Measurements from ENCODE around the gene RNF26.

RNF26 gene

DNA sequence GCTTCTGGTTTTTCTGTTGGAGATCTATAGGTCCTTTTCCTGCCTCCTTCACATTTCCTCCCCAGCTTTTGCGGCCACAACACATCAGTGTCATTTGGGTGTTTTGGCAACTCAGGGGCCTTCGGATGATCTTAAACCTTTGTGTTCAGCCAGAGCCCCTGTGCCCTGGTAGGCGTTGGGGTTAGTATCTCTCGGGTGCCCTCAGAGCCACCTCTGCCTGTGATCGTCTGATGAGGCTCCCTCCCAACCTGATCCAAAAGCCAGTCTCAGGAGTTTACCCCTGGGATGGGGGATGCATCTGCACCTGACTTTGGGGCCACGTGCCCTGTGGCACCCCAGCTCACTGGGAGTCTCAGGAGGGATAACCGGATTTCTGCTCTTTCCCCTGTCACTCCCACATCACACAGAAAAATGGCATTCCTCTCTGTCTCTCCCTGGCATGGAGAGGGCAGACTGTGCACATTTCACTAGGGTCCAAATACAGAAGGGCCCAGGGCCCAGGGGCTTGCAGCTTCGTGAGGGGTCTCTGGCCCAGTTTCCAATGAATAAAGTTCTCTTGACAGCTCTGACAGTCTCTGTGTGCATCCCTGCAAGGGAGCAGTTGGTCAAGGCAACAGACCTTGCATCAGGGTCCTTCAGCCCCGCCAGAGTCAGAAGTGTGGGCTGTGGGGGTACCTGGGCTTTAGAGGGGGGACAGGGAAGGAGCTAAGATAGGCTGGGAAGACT, 2.6 kb downstream of the RNF26 start:
- no peak for DNase-seq

DNA sequence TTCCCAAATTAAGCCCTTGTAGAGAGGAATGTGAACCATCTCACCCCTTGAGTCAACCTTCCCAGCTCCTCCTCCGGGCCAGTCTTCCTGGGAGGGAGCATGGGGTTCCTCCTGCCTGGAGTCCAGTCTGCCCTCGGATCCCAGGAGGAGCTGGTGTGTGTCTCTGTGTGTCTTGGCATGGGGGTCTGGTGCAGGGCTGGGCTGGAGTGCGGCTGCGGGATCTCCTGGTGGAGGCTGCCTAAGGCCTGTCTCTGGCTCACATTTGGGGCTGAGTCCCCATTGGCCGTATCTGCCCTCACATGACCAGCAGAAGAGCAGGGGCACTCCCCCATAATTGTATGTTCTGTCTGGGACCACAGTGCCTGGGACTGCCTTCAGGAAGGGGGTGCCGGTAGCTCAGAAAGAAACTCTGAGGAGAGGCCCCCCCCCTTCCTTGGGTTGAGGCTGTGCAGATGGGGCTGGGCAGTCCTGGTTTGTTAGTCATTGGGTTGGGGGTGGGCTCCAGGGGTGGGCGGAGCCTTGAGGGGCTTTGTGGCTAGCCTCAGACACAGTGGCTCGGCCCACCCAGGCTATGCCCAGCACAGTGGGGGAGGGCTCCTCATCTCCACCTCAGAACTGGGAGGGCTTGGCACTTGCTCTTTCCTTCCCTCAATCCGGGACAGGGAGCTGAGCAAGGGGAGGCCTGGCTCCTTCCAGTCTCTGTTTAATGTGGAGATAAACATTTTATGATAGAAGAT, 3.4 kb downstream of the RNF26 start:
- DNase-seq = no peak

DNA sequence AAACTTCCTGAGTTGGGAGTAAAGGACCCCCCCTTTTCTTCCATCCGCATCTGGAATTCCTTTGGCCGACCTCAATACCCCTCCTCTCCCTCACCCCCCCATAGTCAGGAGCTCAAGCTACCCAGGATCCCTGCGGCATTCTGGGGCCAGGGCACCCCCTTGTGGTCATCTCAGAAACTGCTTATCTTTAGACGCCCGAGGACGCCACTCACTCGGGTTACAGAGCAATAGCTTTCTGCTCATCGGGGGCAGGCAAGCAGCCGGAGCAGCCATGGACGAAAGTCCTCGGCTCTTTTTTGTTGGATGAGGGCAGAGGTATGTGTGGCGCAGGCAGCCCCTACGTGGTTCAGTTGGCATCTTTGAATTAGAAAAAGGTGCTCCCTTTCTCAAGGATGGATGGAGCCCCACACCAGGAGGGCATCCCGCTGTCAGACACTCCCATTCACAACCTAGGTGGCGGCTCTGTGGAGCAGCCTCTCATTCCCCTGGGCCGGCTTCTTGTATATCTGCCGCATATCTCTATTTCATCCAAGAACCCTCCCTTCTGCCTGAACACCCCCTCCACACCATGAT, 4.1 kb downstream of the RNF26 start:
- no peak for DNase-seq

DNA sequence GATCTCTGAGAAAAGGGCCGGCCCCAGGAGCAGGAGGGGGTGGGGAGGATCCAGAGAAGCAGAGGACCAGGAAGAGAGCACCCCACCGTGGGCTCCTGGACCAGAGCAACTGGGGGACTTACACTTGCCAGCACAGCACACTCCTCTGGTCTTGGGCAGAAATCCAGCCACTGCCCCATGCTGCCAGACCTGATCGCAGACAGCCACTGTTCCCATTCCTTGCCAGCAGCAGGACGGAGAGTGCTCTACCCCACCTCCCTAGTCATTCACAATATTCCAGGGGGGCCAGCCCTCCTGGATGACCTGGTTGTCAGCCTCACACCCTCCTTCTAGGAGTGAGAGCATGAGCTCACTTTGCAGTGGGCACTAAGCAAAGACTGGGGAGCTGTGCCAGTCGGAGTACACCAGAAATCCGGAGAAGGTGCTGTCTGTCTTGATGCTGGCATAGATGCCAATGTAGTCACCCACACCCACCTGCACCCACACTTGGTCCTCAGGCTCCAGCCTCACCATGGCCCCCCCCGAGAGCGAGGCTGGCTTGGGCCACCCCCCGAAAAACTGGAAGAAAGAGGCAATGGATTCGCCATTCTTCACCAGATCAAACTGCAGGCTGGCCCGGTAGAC, 4.8 kb downstream of the RNF26 start:
- no peak for DNase-seq

DNA sequence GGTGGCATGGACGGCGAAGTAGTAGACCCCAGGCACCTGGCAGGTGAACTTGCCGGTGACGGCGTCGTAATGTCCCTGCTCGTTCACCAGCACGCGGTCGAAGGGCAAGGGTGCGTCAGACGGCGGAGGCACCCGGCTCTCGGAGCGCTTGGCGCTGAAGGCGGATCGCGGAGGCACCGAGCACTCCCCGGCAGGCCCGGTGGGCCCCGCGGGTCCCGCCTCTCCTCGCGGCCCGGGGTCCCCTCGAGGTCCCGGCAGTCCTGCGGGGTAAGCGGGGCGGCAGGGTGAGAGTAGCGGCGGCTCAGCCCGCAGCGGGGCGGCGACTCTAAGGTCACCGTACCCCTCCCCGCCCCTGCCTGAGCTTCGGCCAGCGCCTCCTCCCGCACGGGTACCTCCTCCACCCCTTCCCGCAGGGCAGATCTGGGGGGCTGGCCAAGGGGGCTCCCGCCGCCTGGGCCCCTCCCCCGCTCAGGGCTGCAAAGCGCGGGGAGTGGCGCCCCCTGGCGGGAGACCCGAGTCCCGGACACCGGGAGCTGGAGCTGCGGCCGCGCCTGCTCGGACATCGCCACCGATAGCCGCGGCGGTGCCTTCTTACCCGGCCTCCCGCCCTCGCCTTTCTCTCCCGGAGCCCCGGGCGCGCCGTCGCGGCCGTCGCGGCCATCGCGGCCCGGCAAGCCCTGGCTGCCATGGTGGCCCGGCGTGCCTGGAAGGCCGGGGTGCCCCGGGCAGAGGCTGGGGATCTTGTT, 5.4 kb downstream of the RNF26 start:
- no peak for DNase-seq

DNA sequence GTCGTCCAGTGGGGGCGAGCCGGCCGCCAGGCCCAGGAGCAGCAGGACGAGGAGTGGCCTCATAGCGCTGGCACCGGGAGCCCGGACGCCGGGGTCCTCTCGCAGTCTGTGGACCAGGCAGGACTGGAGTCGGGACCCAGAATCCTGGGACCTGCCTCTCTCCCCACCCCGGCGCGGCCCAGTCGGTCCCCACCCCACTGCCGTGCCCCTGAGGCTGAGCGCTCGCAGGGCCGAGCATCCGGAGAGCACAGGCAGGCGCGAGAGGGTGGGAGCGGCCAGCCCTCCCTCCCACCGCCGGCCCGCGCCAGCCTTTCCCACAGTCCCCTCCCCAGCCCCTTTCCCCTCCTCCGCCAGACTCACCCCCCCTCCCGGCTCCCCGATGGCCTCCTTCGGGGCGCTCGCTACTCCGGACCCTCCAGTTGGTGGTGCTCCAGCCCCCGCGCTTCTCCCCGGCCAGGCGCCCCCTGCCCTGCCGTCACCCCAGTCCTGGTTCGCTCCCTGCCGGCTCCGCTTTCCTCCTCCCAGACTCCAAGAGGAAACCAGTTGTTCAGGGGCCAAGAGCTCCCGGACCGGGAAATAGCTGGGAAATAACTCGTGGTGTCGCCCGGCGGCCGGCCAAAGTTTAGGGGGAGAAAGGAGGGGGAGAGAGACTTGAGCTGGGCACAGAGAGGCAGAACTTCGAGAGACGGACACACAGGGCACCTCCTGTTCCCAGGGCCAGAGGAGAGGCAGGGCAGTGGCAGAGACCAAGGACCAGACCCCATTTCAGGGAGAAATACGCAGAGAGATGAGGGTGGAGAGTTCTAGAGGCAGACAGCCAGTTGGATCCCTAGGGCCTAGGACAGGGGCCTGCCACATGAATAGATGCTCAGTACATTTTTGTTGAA, 6.3 kb downstream of the RNF26 start, which contains the start of gene C1QTNF5:
TSS of gene C1QTNF5 (minus strand) at position 549 of the 887 bp plus-strand sequence. CDS start at position 63, 486 bp downstream.
- DNase-seq = no peak

DNA sequence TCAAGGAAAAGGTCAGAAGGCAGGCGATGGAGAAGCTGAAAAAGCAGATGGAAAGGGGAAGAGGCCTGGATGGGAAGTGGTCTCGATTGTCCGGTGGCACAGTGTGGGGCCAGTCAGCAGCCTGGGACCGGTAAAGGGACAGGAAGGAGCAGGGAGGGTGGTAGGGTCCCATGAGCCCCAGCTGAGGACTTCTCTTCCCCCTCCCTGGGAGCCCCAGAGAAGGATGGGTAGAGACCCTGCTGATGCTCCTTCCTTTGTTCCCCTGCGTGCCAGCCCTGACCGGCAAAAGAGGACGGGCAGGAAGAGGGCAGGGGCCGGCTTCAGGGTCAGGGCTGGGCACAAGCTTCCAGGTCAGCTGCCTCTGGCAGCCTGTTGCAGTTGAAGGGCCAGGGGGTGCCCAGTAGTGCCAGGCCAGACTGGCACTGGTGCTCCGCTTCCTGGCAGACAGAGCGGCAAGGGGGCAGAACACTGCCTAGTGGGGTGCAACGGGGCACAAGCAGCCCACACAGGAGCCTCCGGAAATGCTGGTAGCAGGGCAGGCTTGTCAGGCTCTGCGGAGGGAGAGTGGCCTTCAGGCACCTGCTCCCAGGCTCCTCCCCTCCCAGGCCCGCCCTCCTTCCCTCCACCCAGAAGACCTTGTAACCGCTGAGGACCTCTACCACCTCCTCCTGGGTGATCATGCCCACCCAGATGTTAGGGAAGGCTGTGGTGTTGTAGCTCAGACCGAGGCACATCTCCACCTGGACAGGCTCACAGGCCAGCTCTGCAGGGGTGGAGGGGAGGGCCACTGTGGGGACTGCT, 7.1 kb downstream of the RNF26 start:
- no peak for DNase-seq

DNA sequence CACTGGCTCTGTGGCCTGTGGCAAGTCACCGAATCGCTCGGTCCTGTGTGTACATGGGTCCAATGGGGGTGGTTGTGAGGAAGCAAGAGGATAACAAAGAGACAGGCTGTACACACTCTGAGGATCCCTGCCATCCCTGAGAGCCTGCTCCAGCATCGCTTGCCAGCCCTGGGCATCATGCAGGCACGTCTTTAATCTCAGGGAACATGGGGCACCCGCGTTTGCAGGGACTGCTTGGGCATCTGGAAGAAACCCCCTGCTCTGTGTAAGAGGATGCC, 7.6 kb downstream of the RNF26 start:
- no peak for DNase-seq

DNA sequence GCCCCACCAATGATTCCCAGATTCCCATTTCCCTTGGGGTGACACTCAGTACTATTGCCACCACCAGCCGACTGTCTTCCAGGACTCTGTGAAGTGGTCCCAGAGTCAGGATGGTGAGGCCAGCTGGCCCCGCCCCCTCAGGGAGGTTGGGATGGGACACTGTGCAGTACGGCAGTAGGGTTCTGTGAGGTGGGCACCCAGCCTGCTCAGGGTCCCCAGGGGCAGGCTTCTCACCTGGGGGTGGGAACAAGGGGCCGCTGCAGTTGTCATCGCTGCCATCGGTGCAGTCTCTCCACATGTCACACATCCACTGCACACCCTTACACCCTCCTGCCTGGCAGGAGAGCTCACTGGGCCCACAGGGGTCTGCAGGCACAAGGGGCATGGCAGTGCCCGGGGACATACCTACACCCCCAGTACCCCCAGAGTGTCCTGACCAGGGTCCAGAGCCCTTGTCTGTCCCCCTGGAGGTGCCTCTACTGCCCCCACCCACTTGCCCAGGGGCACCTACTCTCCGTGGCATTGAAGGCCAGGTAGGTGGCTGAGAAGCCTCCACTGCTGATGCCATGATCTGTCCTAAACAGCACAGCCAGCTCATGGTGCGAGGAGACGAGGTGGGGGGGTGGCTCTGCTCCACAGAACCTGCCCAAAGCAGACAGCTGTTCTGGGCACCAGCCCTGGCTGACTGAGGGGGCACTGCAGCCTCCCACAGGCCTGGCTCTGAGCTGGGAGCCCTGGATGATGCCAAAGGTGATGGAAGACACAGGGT, 8.2 kb downstream of the RNF26 start:
- no peak for DNase-seq

DNA sequence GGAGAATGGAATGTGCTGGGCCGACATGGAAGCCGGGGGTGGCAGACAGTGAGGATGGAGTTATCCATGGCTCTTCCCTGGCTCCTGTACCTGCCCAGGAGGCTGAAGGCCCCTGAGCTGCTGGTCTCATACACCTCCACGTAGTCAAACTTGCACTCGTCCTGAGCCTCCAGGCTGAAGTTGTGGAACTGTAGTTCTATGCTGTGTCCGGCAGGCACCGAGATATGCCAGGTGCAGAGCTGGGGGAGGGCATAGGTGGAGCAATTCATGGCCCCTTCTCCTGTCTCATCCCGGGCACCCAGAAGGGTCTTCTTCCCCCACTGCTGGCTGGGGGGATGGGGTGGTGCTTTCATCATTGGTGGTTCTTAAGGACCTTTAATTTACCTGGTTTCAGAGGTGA, 9.4 kb downstream of the RNF26 start:
- DNase-seq = no peak

DNA sequence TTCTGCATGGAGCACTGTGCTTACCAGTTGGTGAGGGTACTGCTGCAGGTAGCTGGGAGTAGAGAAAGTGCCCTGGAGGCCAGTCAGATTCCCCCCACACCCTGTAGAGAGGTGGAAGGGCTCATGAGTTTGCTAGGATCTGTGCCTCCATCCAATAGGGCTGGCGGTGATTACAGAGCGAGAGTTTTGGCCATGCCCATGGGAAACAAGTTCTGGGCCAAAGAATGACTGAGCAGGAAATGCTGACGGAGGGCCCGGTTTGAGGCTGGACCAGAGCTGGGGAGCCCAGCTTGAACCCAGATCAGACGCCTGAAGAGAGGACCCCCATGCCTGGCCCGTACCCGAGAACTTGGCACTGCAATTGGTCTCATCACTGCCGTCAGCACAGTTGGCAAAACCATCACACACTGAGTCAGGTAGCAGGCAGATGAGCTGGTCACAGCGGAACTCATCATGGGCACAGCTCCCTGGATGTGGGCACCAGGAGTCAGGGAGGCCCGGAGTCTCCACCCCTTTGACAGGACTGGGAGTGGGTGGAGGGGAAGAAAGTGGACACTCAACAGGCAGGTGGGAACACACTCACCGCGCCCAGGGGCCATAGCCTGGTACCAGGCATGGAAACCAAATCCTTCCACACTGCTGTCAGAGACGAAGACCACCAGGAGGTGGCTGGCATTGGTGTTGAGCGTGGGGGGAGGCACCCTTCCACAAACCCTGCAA, 10.1 kb downstream of the RNF26 start:
- no peak for DNase-seq

DNA sequence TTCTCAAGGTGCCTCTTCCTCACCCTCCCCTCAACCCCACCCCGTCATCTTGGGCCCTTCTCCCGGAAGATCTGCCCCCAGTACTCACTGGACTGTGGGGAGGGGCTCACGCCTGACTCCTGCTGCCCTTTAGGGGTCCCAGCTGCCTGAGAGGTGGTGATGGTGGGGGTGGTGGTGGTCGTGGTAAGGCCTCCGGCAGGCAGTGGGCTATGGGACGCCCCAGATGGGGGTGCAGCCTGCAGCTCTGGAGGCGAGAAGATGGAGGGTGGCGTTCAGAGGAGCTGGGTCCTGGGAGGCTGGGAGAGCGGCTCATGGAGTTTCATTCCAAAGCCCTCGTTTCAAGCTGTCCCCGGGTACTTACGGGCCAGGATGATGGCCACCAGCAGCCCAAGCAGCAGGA, 11.4 kb downstream of the RNF26 start:
- no peak for DNase-seq

DNA sequence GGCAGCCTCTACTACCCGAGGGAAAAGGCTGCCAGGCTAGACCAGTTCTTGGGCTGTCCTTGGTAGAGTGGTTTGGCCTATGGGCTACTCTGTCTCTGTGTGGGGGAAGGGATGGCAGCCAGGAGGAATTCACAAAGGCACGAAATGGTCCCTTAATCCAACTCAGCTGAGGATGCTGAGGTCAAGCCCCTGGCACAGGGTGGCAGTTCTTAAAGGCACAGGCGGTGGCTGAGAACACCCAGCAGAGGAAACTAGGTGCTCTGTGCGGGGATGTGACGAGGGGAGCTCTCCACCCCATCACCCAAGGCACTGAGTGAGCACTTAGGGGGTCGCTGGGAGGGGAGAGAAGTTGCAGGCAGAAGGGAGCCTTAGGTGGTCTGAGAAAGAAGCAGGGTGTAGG, 12.3 kb downstream of the RNF26 start, which contains the start of gene MFRP:
TSS of gene MFRP (minus strand) at position 101 of the 400 bp plus-strand sequence. CDS start 192 bp downstream, outside the sequence.
- no peak for DNase-seq

DNA sequence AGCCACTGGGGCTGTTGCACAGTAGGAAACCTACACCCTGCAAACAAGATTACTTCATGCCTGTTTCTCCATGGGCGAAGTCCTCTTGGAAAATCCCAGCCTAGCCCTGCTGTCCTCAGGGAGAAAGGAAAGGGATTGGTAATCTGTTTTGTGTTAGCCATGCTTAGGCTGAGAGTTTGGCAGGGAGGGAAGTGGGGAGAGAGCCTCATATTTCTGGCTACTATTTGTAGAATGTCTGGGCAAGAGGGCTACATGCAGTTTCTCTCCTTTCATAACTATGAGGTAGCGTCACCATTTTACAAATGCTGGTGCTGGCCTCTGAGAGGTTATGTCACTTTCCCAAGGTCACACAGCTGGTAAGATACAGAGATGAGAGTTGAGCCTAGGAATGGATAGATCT, 12.9 kb downstream of the RNF26 start:
- no peak for DNase-seq

DNA sequence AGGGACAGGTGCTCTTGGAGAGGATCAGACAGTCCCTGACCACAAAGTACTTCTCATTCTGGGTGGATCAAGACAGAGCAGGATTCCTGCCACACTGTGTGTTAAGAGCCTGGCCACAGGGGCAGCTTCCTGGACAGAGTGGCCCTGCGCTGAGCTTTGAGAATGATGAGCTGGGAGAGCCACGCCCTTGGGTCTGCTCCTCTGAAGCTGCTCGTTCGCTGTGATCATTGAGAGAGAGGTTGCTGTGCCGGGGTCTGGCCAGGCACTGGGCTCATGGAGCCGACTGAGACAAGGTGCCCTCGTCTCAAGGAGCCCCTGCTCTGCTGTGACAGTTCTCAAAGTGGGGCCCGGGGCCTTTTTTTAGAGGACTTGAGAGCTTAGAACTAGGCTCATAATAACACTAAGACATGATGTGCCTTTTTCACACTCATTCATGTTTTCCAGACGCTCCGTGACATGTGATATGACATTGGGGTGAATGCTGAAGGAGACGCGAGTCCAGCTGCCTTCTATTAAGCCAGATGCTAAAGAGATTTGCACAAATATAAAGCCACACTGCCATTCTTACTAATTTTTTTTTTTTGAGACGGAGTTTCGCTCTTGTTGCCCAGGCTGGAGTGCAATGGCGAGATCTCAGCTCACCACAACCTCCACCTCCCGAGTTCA, 13.7 kb downstream of the RNF26 start:
- no peak for DNase-seq

DNA sequence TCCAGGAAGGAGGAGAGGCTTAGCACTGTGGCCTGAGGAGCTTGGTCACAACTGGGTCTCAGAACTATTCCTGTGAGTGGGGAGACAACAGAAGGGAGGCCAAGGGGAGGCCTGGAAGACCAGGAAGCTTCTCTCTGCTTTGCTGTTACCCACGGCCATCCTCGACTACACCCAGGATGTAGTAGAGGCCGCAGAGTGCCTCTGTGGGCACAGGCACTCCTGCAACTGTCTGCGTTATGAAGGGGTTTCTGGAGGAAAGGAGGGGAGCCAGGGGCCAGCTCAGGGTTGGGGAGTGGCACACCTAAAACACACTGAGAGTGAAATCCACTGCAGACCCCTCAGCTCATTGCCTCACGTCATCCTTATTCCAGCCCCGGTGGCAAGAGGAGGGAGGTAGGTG, 16.0 kb downstream of the RNF26 start:
- no peak for DNase-seq

DNA sequence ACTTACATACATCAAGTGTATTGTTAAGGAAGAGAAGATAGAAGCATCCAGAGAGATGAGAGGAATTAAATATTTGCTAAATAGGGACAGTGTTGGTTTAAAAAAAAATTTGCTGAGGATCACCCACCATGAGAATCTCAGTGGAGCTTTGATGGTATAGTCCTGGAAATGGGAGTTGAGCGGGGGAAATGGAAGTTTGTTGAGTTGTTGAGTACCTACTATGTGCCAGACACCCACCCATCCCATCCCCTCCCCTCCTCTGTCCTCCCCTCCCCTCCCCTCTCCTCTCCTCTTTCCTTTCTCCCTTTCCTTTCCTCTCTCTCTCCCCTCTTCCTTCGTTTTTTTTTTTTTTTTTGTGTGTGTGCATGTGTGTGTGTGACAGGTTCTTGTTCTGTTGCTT, 16.9 kb downstream of the RNF26 start:
- no peak for DNase-seq

DNA sequence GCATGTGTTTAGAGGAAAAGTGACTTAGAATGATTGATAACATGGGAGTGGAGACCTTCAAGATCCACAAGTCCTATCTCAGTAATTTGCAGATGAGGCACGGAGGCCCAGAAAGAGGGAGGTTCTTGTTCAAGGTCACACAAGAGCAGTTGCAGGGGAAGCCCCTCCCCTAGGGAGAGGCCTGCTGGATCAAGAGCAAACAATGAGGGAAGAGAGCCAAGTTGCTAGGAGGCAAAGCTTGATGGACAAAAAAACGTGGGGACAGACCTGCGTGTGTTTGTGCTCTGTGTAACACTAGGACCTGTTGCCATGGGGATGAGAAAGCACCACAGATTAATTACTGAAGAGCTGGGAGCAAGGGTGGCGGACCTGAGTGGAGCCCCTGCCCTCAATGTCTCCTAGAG, 18.5 kb downstream of the RNF26 start:
- peak; percentile 87 for DNase-seq
